Stimulated activated CD4-positive, alpha-beta T cell treated with anti-CD3 and anti-CD28 coated beads, Interleukin-12 subunit alpha, Interleukin-12 subunit beta, amount 100 ng/mL, for 24 hours (primary cell): ENCODE results near the gene MBP.
"Not testable (repeated sequence)": the region's sequence is repeated elsewhere in the genome, so short reads cannot be mapped to it uniquely, and the experiment has no call there.

Experiments
- DNase-seq, 2 experiments: peaks; one replicate each; pipeline ENCODE4 v3.0.0-alpha.2; 2020; ENCODE audit warnings: low read depth in 2 of 2

Gene MBP

GRCh38 chr18:76951456-76952247 is 180.9 kb downstream of the MBP start:
- no peak for DNase-seq

GRCh38 chr18:76948345-76948744 is 184.2 kb downstream of the MBP start:
- DNase-seq, result no peak

- not testable (repeated sequence) for DNase-seq
These were observed 188.2 kb downstream of the MBP start for GRCh38 chr18:76944346-76944745.

GRCh38 chr18:76943542-76944339 is 188.8 kb downstream of the MBP start:
- no peak for DNase-seq

GRCh38 chr18:76941284-76941683 is 191.3 kb downstream of the MBP start:
- DNase-seq, result no peak

GRCh38 chr18:76938619-76939018 is 194.0 kb downstream of the MBP start:
- DNase-seq, result no peak

GRCh38 chr18:76937597-76937996 is 195.0 kb downstream of the MBP start:
- DNase-seq, result no peak

GRCh38 chr18:76936877-76937276 is 195.7 kb downstream of the MBP start:
- no peak for DNase-seq

GRCh38 chr18:76935722-76936337 is 196.8 kb downstream of the MBP start:
- DNase-seq, result no peak

GRCh38 chr18:76932026-76932819 is 200.4 kb downstream of the MBP start:
- no peak for DNase-seq

- no peak for DNase-seq
These were observed 201.4 kb downstream of the MBP start for GRCh38 chr18:76931171-76931570.
